ENCODE data around the gene PPM1L.
A peak's percentile ranks its signal among the peaks of the same experiment; 100 is the strongest.

The PPM1L gene

GRCh38 chr3:161096771-161097367, 340.8 kb downstream of the PPM1L start:
- DNase-seq (ENCODE audit: low read depth, low spot score), result peak; percentile 49

- no peak for DNase-seq (ENCODE audit: low read depth, low spot score)
These were observed 345.0 kb downstream of the PPM1L start for GRCh38 chr3:161100994-161101393.

GRCh38 chr3:161101609-161102008, 345.6 kb downstream of the PPM1L start:
- DNase-seq (ENCODE audit: low read depth, low spot score), result no peak

- DNase-seq (ENCODE audit: low read depth, low spot score), result no peak
These were observed 347.9 kb downstream of the PPM1L start for GRCh38 chr3:161103776-161104385.

GRCh38 chr3:161104561-161105551, 348.8 kb downstream of the PPM1L start, which contains the start of gene B3GALNT1:
B3GALNT1 (minus strand) TSS chr3:161105349; CDS start chr3:161086754, 18,595 bp downstream.
- DNase-seq (ENCODE audit: low read depth, low spot score), result peak; percentile 88

- no peak for DNase-seq (ENCODE audit: low read depth, low spot score)
These were observed 351.3 kb downstream of the PPM1L start for GRCh38 chr3:161107311-161107710.

- no peak for DNase-seq (ENCODE audit: low read depth, low spot score)
These were observed 352.8 kb downstream of the PPM1L start for GRCh38 chr3:161108840-161109239.

- DNase-seq (ENCODE audit: low read depth, low spot score), result no peak
These were observed 361.6 kb downstream of the PPM1L start for GRCh38 chr3:161117646-161118045.

GRCh38 chr3:161126495-161126894, 370.5 kb downstream of the PPM1L start:
- no peak for DNase-seq (ENCODE audit: low read depth, low spot score)
